Lower leg skin (tissue), 4 donors: Measurements from ENCODE around the gene MAD1L1. TPM values are rescaled to one million over a fixed set of nuclear protein-coding genes. Genes with fewer than 3 reads are reported as not detected.

Experiments used
- DNase-seq, 2 donors: peaks; one replicate each; pipeline ENCODE4 v3.0.0-alpha.2; 2019; ENCODE audit warnings: low spot score in 2 of 2
- H3K4me3 ChIP-seq: fragments of 200-600 bp; sonication (generic); 2 replicates; pipeline ENCODE4 v1.5.1; 2017; ENCODE audit warnings: mild to moderate bottlenecking, low read depth; ENCODE audit not compliant: poor library complexity, severe bottlenecking
- POLR2A ChIP-seq, 2 donors: fragments of 450-650 bp; IDR thresholded peaks; one replicate each; pipeline ENCODE4 v1.6.1; 2016 to 2017; ENCODE audit warnings: antibody characterized with exemption in 2 of 2, mild to moderate bottlenecking in 1 of 2, moderate library complexity in 1 of 2
- WGBS, 2 donors: methylation state at CpG; one replicate each; pipeline ENCODE4 v1.1.5; 2018; 5-methylcytosine and 5-hydroxymethylcytosine counted together
- intact Hi-C: fragments of 100-400 bp; cut with DNase I; formaldehyde crosslinking; loops from one replicate; pipeline ENCODE4 v1.15.0; 2023; ENCODE audit warnings: low total_unique reads
- total RNA-seq, 4 donors: library from RNA; depleted of rRNA; stranded (reverse); fragments of >200 nt; gene quantifications; one replicate each; pipeline ENCODE4 v1.1.0, GENCODE V29; 2016
- TF ChIP-seq, protein P1 (sequence below), 3 donors: fragments of 450-650 bp; IDR thresholded peaks; one replicate each; pipeline ENCODE4 v1.5.1; 2016; ENCODE audit warnings: antibody characterized with exemption in 3 of 3, mild to moderate bottlenecking in 3 of 3, moderate library complexity in 2 of 3

The MAD1L1 gene
- total RNA-seq, 4 donors from 2014 or later = 37.7 to 77.8 (median 59.4) TPM

- intact Hi-C loops = loop anchor here (2.0 kb wide), 1 partner anchor 69 kb away; no protein-coding TSS in a partner anchor
- DNase-seq = peak in 1 of 2 donors; percentile 82
- no peak overlapping the region for H3K4me3 ChIP-seq
- 92 to 93% methylated on average over 28 of the region's 28 CpGs for WGBS, 2 donors
- TF ChIP-seq, protein P1, sequence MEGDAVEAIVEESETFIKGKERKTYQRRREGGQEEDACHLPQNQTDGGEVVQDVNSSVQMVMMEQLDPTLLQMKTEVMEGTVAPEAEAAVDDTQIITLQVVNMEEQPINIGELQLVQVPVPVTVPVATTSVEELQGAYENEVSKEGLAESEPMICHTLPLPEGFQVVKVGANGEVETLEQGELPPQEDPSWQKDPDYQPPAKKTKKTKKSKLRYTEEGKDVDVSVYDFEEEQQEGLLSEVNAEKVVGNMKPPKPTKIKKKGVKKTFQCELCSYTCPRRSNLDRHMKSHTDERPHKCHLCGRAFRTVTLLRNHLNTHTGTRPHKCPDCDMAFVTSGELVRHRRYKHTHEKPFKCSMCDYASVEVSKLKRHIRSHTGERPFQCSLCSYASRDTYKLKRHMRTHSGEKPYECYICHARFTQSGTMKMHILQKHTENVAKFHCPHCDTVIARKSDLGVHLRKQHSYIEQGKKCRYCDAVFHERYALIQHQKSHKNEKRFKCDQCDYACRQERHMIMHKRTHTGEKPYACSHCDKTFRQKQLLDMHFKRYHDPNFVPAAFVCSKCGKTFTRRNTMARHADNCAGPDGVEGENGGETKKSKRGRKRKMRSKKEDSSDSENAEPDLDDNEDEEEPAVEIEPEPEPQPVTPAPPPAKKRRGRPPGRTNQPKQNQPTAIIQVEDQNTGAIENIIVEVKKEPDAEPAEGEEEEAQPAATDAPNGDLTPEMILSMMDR (IDR thresholded peaks at IDR 0.05) = no peak
- no peak for TF ChIP-seq POLR2A (IDR thresholded peaks at IDR 0.05)
These were observed 220.5 kb downstream of the MAD1L1 start for GRCh38 chr7:2012044-2012900.

GRCh38 chr7:2011266-2012043, 221.3 kb downstream of the MAD1L1 start:
- TF ChIP-seq, protein P1 (IDR thresholded peaks at IDR 0.05) = no peak
- DNase-seq = peak in 1 of 2 donors; percentile 79
- intact Hi-C loops = loop anchor here (2.0 kb wide), 1 partner anchor 69 kb away; no protein-coding TSS in a partner anchor
- WGBS, 2 donors = 91 to 98% methylated on average over 9 to 14 of the region's 17 CpGs
- H3K4me3 ChIP-seq = no peak overlapping the region

DNA sequence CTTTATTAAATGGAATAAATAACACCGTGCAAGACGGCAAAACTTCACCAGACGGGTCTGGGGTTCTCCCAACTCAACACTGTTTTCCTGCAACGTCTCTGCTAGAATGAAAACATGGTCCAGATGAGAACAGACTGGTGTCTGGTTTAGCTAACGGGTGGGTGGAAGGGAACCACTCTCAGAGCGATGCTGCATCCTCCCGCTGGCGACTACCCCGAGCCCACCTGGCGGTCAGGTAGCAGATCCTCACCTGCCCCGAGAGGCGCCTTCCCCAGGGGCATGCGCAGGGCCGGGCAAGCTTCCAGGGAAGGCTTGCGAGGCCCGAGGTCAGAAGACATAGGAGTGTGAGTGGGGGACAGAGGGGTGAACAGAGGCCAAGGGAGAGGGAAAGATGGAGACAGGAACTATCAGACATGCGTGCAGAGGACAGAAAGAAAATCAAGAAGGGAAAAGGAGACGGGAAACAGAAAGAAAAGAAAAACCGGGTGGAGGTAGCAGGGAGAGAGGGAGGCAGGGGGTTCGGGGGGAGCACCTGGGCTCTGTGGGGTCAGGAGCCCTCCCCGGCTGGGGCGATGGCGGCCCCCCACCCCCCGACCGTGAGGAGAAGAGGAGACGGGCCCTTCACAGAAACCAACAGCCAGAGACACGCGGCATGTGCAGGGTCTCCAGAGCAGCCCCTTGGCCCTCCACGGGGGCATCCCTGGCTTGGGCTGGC, 222.0 kb downstream of the MAD1L1 start:
- DNase-seq = no peak
- intact Hi-C loops = no loop called here
- TF ChIP-seq, protein P1 (IDR thresholded peaks at IDR 0.05) = no peak
- TF ChIP-seq POLR2A (IDR thresholded peaks at IDR 0.05) = no peak
- H3K4me3 ChIP-seq = no peak overlapping the region
- WGBS, 2 donors = 84 to 86% methylated on average over 29 of the region's 29 CpGs

DNA sequence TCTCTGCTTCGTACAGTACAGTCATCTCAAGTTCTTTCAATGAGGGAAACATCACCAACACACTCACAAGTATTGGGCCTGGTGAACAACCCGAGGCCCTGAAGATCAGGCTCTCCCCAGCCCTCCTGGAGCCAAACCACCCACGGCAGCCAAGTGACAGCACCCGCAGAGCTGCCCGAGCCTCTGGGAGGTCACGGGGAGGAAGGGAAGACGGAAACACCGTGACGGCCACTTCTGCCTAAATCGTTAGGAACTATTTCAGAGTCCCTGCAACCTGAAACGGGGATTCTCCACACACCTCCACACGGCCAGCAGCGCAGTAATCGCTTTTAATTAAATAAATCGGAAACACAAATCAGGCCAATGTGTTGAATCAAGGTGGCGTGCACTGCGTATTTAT, 222.6 kb downstream of the MAD1L1 start:
- H3K4me3 ChIP-seq = no peak overlapping the region
- WGBS, 2 donors = 86 to 93% methylated on average over 17 of the region's 17 CpGs
- TF ChIP-seq POLR2A (IDR thresholded peaks at IDR 0.05) = no peak
- DNase-seq = no peak
- intact Hi-C loops = no loop called here

GRCh38 chr7:2009541-2010001, 223.2 kb downstream of the MAD1L1 start:
- H3K4me3 ChIP-seq = no peak overlapping the region
- intact Hi-C loops = no loop called here
- TF ChIP-seq, protein P1 (IDR thresholded peaks at IDR 0.05) = no peak
- no peak for TF ChIP-seq POLR2A (IDR thresholded peaks at IDR 0.05)
- WGBS, 2 donors = 76 to 78% methylated on average over 4 to 15 of the region's 16 CpGs
- DNase-seq = no peak
